CD1c-positive myeloid dendritic cell (primary cell): ENCODE measurements around the gene DAGLA.

ENCODE experiments used
- DNase-seq: peaks from one replicate; pipeline ENCODE4 v3.0.0-alpha.2; 2016; ENCODE audit errors: extremely low spot score

Gene DAGLA

DNA sequence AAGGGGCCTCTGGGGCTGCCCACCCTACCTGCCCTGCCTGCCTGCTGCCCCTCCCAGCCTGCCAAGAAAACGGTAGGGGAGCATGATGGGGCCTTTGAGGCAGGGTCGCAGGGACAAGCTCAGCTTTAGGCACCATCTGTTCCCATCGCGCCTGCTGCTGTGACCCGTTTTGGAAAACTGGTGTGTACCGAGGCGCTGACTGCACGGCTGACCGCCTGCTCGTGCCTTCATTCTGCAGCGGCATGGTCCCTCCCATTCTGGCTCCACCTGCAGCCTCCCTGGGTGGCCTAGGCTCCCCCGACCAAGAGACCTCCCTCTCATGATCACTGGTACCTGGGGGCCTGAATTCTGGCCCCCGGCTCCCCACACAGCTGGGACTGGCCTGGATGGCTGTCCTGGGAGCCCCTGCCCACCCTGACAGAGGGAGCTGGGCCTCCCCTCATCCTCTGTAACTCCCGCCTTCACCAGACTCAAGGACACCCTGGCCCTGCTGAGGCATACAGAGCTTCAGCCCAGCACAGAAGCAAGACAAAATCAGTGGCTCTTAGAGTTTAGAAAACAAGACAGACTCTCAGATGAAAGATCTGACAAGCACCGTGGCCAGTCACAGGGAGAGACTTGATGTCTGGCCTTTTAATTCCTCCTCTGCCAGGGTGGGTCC lies 65.7 kb downstream of the DAGLA start:
- no peak for DNase-seq

DNA sequence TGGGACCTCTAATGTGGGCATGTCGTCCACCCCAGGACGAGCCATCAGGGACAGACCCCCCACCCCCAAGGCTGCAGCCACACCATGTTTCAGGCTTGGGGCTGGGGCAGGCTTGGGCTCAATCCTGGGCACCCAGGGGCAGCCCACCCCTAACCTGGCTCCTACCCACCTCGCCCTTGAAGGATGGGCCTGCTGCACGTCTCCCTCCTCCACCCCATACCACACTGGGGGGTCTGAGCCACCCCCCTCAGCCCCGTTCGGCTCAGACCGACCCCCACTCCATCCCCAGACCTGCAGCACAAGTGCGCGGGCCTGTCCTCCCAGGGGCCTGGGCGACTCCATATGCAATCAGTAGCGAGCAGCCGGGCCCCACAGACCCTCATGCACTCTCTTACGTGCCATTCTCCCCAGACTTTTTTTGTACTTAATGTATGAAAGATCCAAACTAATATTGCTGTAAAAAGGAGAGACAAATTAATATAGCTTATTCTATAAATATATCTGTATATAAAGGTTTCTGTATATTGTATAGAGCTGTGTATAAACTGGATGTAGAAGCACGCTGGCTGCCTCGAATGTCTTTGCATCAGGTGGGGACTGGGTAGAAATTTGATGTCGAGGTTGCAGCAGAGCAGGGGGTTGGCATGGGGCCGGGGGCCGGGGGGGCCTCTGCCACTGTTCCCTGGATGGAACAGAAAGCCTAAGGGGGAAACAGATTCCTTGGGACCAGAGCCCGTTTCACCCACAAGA lies 66.4 kb downstream of the DAGLA start:
- no peak for DNase-seq

DNA sequence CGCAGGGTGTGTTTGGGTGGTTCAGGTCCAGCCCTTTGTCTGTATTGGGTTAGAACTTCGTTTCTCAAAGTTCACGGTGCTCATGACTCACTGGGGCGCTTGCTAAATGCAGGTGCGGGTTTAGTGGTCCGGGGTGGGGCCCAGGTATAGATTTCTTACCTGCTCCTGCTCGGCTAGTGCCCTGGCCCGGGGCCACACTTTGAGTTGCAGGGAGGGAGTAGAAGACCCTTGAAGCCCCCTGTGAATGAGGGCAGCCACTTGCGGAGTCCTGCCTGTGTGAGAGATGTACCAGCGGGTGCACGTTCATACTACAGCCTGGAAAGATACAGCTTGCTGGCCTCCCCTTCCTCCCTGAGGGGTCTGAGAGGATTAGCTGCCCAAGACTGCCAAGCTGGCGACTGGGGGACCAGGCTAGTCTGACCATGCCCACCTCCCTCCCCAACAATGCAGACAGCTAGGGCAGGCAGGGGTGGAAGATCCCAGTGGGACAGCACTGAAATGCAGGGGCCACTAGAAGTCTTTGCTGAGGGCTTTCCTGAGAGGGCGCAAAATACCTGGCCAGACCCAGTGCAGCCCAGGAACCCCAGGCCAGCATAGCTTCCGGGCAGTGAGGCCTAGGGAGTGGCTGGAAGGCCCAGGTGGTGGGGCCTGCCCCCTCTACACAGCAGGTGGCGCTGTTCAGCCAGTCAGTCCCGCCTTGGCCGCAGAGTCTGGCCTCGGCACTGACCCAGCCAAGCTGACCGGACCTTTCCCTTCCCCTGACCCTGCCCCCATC lies 67.2 kb downstream of the DAGLA start:
- DNase-seq = peak; percentile 68

DNA sequence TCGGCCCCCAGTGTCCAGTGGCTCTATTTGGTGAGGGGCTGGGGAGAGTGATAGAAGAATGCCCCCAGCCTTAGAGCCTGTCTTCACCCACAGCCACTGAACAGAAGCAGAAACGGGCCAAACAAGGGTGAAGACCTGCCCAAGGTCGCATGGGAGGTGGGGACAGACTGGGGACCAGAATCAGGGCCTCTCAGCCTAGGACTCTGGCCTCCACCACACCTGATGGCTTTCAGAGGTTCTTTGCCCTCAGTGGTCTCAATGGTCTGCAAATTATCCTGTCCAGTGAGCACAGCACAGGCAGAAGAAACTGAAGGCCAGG lies 67.7 kb downstream of the DAGLA start:
- no peak for DNase-seq

DNA sequence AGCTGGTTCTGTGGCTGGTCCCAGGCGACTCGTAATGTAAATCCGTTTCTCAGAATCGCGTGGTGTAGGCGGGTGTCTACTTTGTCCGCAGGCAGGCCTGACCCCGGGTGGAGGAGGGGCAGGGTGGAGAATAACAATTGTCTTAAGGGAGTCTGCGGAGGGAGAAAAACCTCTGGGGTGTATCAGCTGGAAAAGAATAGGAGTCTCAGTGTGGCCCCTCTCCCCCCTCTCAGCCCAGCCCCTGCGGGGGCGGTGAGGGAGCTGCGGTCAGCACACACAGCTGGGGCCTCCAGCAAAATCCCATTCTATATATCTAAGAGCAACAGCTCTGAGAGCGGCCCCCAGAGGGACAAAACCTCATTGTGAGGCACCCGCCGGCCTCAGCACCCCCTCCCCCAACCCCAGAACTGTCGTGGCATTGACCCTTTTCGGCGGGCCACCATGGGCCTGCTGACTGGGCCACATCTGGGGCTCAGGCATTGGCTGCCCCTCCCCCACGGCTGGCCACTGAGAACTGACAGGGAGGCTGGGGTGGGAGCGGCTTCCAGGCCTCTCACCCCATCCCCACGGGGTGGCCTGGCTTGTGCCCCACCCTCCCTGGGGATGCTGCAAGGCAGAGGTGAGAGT lies 69.5 kb downstream of the DAGLA start:
- peak; percentile 40 for DNase-seq

DNA sequence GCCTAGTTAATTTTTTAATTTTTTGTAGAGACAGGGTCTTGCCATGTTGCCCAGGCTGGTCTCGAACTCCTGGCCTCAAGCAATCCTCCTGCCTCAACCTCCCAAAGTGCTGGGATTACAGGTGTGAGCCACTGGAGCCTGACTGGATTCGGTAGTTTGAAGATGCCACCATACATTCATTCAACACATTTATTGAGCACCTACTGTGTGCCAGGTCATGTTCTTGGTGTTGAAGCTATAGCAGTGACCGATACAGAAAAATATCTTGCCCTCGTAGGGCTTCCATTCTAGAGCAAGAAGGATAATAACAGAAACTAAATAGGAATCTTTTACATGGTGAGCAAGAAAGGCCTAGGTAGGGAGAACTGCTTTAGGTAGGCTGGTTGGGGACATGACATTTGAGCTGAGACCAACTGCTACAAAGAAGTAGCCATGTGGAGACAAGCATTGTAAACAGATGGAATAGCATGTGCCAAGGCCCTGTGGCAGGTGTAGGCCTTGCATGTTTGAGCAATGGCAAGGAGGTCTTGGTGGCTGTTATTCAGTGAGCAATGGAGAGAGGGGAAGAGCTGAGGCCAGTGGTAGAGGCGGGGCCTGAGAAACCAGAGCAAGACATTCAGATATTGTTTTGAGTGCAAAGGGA lies 70.6 kb downstream of the DAGLA start:
- no peak for DNase-seq

DNA sequence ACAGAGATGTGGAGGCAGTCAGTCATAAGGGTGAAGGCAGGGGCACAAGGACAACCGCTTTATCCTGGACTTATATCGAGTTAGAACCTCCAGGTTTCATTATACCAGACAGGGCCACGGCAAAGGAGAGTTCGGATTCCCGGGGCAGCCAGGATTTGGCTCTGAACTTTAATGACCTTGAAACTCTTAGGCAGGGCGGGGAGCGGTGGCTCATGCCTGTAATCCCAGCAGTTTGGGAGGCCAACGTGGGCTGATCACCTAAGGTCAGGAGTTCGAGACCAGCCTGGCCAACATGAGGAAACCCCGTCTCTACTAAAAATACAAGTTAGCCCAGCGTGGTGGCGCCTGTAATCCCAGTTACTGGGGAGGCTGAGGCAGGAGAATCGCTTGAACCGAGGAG lies 71.2 kb downstream of the DAGLA start:
- no peak for DNase-seq

DNA sequence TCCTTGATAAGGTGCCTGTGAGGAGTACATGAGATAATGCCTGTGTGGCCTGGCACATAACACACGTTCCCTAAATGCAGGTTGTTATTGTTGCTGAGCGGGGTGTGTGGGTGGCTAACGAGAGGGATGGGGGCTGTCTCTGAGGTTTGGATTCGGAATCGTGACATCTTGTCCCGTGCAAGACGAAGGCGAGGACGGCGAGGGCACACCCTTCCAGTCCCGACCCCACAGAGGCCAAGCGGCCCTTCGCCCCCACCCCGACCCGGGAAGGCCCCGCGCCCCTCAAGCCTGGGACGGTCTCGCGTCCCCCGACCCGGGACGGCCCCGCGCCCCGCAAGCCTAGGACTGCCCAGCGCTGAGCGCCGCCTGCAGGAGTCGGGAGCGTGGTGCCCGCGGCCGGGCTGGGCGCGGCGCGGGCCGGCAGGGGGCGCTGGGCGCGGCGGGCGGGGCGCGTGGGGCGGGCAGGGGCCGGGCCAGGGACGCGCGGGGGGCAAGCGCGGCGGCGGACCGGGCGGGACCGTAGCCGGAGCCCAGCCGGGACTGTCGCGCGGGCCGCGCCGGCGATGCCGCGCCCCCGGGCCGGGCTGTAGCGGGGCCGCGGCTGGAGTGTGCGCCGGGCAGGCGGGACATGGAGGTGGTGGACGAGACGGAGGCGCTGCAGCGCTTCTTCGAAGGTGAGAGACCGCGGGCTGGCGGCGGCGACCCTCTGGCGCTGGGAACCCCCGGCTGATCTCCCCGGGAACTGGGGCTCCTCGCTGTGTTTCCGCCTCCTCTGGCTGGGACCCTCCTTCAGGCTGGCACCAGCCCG lies 72.1 kb downstream of the DAGLA start, which contains the start of gene MYRF:
MYRF (plus strand) TSS at position 520 of the 808 bp plus-strand sequence; CDS start at position 629, 109 bp downstream.
- DNase-seq = peak; percentile 80

DNA sequence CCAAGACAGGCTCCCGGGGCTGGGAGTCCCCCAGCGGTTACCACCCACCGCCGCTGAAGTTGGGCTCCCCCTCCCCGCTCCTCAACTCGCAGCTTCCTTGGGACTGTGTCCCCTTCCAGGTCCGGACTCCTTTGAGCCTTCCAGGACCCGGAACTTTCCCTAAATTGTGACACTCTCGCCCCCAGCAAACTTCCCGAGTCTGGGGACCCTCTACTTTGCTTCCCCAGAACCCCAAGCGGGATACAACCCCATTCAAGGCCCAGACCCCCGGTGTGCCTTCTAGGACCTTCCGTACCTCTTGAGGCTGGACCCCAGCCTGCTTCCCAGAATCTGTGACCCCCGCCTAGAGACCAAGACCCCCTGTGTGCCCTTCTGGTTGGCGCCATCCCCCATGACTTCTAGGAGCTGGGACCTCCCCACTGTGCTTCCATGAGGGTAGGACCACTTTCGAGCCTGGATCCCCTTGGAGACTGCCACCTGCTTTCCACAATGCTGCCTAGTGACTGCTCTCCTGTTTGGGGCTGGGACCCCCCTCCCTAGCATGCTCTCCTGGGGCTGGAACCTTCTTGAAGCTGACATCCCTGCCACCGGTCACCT lies 72.8 kb downstream of the DAGLA start:
- no peak for DNase-seq

DNA sequence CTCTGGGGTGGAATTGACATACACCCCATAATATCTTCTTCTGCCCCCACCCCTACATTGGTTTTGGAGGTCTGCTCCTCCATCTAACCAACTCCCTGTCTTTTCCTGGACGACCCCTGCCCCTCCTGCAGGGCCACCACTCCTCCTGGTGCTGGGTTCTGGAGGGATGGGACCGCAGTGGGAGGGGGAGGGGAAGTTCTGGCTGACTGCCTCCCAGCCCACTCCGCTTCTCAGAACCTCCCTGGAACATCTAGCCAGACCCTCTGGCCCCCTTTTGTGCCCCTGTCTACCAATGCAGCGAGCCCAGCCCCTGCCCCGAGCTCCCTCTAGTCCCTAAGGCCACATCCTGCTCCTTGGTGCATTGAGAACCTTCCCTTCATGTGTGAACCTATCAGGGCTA lies 73.5 kb downstream of the DAGLA start:
- DNase-seq = no peak

DNA sequence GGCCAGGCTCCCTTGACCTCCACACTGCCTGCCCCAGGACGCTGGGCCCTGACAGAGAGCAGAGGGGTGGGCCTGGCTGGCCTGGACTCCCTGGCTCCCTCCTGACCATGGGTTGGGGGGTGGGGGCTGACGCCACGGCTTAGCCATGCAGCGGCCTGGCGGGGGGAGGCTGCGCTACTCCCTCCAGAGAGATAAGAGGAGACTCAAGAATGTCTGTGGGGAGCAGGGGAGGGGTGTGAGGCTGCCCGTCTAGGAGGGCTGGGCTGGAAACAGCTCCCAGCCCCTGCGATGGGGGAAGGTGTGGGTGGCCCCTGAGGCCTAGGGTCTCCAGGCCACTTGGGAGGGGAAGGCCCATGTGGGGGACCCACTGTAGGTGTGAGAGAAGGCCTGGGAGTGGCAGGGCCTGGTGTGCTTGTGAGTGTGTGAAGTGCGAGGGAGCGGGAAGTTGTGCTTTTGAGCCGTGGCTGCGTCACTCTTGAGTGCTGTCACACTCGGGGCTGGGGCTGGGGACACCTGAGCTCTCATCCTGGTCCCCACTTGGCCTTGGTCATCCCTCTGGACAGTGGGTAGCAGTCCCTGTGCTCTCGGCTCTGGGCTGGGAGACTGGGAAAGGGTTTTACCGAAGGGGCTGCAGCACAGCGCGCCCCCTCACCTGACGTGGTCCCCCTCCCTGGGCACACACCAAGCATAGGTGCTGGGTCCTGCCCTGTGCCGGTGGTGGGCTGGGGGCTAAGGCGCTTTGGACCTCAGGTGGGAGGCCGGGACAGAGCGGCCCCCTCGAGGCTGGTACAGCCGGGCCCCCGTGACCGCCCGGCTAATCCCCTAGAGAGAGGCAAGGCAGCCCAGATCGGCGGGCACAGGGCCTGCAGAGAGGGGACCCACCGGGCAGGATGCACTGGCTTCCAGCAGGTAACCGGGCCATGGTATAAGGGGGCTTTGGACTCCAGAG lies 74.6 kb downstream of the DAGLA start:
- no peak for DNase-seq

DNA sequence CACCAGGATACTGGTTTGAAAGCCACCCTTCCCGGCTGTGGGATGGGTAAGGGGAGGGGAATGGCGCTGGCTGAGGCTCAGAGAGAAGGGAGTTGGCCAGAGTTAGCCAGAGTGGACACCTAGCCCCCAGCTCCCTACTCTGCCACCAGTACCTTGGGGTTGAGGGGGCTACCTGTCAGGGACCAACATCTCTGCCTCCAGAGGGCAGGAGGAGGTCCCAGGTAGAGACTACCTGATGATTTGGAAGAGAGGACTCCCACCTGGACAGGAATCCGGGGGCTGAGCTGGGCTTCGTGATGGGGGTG lies 75.9 kb downstream of the DAGLA start:
- no peak for DNase-seq

DNA sequence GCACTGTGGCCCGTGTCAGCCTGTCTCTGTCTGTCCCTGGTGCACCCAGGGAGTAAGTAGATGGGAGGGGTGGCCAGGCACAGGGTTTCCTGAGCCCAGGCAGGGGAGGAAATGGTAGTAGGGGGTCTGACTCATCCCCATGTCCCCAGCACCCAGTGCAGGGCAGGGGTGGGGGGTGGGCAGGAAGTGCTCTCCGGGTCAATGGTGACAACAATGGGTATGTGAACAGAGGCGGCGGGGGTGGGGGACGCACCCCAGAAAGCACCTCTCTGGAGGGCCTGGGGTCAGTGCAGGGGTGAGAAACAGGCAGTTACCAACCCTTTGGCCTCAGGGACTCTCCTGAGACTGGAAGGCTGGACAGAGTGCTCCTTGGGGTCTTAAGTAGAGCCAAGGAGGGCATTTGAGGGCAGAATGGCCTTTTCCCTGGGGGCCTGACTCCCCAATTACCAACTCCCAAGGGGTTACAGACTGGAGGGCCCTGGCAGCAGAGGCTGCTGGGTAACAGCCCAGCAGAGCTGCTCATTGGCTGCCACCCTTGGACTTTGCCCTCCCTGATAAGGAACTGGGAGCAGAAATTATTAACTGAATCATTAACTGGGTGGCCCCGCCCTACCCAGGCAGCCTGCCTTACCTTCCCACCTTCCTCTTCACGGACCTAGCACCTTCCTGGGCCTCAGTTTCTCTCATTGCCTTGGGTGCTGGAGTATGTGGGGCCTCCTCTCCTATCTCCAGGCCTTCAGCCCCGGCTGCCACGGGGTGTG lies 76.4 kb downstream of the DAGLA start:
- peak; percentile 23 for DNase-seq

DNA sequence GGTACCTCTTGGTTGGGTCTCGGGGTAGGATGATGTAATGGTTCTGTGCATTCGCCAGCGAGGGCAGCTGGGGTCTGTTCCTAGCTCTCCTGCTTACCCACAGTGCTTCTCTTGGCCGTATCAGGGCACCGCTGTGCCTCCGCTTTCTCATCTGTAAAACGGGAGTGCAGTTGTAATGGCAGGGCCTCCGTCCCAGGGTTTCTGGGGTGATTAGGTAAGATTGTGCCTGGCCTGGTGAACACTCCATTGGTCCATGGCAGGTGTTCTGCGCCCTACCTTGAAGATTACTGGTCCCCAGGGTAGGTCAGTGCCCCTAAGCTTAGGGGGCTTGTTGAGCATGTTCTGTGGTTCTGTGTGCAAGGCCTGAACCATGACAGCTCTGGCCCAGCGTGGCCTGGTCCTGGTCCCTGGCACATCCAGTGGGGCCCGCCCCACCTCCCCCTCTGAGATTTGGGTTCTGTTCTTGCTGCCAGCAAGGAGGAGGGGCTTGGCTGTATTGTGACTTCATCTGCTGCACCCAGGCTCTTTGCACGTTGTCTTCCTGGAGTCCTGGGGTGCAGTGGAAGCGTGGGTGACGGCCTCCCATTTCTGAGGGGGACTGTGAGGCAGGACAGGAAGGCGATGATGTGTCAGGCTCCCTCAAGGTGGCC lies 77.1 kb downstream of the DAGLA start:
- no peak for DNase-seq

DNA sequence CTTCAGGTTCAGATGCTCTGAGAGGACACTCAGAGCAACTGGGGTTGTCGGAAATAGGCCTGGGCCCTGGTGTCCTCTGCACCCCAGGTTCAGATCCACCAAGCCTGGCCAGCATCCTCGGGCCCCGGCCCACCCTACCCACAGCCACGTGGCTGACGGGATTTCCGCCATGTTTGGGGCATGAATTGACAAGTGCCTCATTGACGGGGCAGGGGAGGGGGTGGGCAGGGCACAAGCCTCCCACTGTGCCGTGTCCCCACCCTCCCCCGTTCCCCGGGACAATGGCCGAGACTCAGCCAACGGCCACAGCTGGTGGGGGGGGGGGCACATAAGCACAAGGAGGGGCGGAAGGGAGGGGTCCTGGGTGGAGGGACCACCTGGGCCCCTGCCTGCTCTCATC lies 80.8 kb downstream of the DAGLA start:
- DNase-seq = no peak

DNA sequence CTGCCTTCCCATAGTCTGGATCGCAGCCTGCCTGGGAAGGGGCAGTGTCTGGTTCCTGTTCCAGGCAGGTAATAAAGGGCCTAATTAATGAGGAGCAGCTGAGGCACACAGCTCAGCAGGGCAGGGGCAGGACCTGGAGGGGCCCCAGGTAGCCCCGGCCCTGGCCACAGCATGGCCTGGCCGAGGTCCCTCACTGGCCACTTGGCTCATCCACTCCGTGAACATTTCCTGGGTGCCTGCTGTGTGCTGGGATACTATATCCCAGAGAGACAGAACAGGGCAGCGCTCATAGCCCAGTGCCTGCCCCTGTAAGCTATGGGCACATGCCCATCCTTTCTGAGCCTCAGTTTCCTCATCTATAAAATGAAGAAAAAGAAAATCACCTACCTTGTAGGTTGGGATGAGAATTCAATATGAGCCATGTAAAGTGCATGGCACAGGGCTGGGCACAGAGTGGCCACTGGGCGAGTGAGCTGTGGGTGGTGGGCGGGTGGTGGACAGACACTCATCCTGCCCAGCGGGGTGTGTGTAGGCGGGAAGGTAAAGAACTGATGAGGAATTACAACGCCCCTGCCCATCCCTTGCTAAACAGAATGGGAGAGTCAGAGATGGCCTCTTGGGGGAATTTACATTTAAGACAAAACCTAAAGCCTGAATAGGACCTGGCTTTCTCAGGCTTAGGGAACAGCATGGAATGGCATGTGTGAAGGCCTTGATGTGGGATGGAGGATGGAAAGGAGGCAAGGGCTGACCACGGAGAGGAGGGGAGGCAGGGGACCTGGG lies 81.4 kb downstream of the DAGLA start:
- DNase-seq = peak; percentile 18

DNA sequence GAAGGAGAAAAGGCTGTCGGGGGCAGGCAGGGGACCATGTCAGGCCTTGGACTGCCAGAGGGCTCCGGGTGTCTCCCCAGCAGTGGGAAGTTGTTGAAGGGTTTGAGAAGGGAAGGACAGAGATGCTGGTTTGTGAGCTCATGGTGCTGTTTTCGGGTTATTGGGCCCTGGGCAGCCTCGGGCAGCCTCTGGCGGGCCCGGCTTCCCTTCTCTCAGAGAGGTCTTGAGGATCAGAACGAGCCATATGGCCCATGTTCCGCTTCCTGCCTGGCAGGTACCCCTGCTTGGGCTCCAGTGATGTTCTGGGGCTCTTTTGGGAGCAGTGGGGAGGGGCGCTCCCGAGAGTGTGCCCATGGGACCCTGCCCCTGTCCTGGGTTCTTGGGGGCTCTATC lies 82.0 kb downstream of the DAGLA start:
- no peak for DNase-seq

DNA sequence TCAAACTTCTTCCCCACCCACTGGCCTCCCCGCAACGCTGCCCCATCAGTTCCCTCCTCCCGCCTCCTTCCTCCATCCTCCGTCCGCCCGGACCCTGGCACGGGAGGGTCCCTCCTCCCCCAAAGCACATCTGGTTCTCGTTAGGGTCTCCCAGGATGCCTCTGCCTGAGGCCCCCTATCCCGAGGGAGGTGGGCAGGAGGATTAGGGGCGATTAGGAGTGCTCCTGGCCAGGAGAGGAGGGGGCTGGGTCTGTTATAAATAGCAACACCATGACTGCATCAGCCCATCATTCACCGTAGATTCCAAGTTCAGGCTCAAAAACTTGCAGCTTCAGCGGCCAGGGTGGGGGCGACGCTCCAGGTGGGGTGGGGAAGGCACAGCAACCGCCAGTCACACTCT lies 82.6 kb downstream of the DAGLA start:
- no peak for DNase-seq
